Measurements from ENCODE around the gene TAF6. TPM values are rescaled to one million over a fixed set of nuclear protein-coding genes. Genes with fewer than 3 reads are reported as not detected.

Gene TAF6
- total RNA-seq, 1 experiment from 2014 or later = 65.5 TPM

DNA sequence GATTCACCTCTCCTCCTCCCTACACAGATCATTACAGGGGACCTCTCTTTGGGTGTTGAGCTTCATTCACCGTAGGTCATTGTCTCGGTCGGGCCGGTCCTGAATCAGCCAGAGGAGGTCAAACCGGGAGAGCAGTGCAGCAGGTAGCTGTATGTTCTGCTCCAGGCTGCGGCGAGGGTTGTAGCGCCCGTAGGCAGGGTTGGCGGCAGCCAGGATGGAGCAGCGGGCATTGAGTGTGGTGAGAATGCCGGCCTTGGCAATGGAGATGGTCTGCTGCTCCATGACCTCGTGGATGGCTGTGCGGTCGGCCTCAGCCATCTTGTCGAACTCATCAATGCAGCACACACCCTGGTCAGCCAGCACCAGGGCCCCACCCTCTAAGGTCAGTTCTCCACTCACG, 23.5 kb downstream of the TAF6 start:
- DNase-seq (ENCODE audit: low spot score) = no peak

DNA sequence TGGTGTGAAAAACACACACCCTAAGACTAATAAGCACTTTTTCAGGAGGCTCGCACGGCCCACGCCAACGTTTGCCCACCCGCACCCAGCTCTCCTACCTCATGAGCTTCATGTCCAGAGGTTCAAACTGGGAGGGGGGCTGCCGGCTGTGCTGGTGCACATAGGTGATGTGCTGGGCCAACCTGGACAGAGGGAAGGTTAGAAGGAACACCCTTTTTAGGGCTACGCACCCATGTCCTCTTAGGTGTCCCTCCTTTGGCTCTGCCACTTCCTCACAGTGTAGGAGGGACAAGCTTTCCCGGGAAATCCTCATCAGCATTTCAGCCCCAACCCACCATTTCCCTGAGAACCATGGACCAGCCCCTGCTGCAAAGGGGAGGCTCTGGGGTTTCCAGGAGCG, 23.9 kb downstream of the TAF6 start:
- no peak for DNase-seq (ENCODE audit: low spot score)

GRCh38 chr7:100093925-100094486, 25.2 kb downstream of the TAF6 start:
- no peak for DNase-seq (ENCODE audit: low spot score)

- no peak for DNase-seq (ENCODE audit: low spot score)
These were observed 25.7 kb downstream of the TAF6 start for GRCh38 chr7:100093498-100093897.

DNA sequence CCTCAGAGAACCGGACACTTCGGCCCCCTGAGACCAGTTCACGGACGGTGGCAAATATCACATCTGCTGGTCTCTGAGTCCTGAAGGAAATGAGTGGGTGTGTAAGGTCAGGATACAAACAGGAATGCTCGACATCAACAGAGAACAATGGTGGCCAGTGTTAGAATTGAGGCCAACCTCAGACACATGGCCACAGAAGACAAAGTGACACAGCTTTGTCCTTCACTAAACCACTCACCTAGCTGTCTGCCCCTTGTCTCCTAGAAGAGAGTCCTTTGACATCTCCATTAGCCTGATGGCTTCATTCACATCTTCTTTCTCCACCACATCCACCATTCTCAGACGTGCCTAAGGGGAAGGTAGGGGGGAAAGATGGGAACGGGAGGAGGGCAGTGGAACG, 26.1 kb downstream of the TAF6 start:
- no peak for DNase-seq (ENCODE audit: low spot score)

DNA sequence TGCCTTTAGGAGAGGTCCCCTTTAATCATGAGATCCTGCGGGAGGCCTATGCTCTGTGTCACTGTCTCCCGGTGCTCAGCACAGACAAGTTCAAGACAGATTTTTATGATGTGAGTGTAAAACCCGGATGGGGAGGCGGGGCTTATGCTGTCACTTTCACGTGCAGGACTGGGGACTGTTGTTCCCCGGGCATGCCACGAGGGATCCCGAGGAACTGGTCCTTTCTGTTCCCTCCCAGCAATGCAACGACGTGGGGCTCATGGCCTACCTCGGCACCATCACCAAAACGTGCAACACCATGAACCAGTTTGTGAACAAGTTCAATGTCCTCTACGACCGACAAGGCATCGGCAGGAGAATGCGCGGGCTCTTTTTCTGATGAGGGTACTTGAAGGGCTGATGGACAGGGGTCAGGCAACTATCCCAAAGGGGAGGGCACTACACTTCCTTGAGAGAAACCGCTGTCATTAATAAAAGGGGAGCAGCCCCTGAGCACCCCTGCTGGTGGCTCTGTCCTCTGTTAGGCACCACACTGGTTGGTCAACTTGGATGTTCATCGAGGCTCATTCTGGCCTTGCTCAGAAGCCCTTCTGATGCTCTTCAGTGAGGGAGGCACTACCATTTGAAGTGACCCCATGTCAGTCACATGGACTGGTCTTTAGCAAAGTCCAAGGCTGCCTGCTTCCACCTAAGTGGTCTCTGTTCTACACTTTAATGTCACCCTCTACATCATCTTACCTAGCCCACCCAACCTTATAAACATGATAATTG, 27.6 kb downstream of the TAF6 start:
- peak; percentile 52 for DNase-seq (ENCODE audit: low spot score)

GRCh38 chr7:100090527-100091410, 28.4 kb downstream of the TAF6 start:
- DNase-seq (ENCODE audit: low spot score) = no peak

GRCh38 chr7:100089458-100090196, 29.5 kb downstream of the TAF6 start:
- peak; percentile 35 for DNase-seq (ENCODE audit: low spot score)

GRCh38 chr7:100088621-100089457, 30.3 kb downstream of the TAF6 start, which contains the start of gene COPS6:
COPS6 (plus strand) TSS chr7:100088969; CDS start chr7:100088991, 22 bp downstream.
- DNase-seq (ENCODE audit: low spot score) = peak; percentile 78

DNA sequence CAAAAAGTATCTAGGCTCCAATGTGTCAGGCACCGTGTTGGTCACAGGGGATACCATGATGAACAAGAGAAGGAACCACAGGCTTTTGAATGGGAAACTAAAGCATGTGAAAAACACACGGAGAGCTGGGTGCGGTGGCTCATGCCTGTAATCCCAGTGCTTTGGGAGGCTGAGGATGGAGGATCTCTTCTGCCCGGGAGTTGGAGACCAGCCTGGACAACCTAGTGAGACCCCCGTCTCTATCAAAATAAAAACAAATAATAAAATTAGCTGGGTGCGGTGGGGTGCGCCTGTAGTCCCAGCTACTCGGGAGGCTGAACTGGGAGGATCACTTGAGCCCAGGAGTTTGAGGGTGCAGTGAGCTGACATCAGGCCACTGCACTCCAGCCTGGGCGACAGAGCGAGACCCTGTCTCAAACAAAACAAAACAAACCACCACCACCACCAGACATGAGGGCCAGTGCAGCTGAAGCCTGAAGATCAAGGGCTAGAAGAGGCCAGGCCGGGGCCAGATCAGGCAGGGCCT, 31.0 kb downstream of the TAF6 start:
- DNase-seq (ENCODE audit: low spot score) = no peak

DNA sequence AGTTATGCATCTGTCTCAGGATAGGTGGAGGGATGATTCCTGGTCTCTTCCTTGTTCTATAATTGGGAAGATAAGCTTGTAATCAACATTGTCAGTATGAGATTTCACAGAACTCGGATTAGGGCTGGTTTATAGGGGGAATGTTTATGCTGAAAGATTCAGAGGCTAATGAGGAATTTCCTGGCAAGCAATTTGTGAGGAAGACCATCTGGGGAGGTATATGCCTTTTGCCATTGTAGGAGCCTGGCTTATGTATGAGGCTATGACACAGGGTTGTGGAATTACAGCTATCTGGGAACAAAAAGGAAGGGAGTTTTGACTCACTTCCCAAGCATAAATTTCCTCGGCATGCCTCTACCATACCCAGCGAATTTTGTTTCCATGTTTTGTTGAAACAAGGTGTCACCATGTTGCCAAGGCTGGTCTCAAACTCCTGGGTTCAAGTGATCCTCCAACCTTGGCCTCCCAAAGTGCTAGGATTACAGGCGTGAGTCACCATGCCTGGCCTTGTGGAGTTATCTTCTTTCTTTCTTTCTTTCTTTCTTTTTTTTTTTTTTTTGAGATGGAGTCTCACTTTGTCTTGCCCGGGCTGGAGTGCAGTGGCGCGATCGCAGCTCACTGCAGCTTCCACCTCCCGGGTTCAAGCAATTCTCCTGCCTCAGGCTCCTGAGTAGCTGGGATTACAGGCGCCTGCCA, 32.0 kb downstream of the TAF6 start:
- DNase-seq (ENCODE audit: low spot score) = no peak

DNA sequence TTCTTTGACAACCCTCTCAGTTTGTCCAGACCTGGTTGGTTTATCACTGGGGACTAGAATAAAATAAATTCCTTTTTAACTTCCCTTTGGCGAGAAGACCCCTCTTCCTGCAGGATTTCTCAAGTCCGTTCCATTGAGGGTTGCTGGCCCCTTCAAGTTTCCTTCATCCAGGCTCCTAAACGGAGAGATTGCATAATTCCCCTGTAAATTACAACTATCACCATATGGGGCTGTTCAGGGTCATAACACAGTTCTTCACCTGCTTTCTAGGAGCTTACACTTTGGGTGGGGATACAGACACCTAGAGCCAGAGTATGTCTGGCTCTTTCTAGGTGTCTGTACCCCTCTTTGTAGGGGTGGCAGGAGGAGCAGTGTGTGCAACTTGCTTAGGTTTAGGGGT, 33.6 kb downstream of the TAF6 start:
- DNase-seq (ENCODE audit: low spot score) = no peak

DNA sequence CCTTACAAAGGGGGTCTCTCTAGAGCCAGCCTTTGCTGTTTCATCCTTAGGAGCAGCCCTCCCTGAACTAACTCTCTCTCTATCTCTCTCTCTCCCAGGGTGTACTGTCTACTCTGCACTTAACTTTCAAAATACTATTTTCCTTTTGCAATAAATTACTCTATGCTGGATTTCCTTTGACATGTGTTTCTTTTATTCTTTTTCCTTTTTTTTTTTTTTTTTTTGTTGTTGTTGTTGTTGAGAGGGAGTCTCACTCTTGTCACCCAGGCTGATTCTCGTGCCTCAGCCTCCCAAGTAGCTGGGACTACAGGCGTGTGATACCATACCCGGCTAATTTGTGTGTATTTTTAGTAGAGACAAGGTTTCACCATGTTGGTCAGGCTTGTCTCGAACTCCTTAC, 36.2 kb downstream of the TAF6 start:
- no peak for DNase-seq (ENCODE audit: low spot score)

GRCh38 chr7:100081535-100082102, 37.5 kb downstream of the TAF6 start, which contains the start of gene ZNF3:
ZNF3 (minus strand) TSS chr7:100081723; CDS start chr7:100077357, 4,366 bp downstream.
- DNase-seq (ENCODE audit: low spot score) = peak; percentile 100

DNA sequence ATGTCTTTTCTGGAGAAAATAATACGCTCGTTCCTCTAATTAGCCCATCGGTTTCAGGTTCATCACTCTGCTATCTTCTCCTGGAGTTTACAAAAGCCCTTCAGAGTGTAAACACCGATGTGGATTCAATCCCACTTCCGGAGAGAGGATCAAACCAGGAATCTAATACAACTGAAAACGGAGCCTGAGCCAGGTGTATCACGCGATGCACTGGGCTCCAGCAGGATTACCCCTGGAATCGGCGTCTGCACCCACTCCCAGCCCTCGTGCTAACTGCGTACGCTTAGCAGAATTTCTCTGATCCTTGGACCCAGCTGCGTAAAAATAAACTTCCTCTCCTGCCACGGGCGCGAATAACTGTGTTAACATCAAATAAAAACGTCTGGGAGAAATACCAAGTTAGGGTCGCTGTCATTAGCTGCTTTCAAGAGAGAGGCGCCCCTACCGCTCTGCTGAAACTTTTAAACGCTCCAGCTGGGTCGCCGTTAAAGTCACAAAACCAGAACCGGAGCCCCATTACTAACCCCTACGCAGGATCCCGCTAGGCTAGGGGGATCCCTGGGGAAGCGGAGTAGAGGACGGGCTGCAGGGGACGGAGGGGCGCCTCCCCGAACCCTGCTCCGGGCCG, 38.1 kb downstream of the TAF6 start:
- peak; percentile 46 for DNase-seq (ENCODE audit: low spot score)

- DNase-seq (ENCODE audit: low spot score) = no peak
These were observed 40.1 kb downstream of the TAF6 start for GRCh38 chr7:100079024-100079560.

GRCh38 chr7:100077205-100077604, 42.0 kb downstream of the TAF6 start:
- DNase-seq (ENCODE audit: low spot score) = no peak

DNA sequence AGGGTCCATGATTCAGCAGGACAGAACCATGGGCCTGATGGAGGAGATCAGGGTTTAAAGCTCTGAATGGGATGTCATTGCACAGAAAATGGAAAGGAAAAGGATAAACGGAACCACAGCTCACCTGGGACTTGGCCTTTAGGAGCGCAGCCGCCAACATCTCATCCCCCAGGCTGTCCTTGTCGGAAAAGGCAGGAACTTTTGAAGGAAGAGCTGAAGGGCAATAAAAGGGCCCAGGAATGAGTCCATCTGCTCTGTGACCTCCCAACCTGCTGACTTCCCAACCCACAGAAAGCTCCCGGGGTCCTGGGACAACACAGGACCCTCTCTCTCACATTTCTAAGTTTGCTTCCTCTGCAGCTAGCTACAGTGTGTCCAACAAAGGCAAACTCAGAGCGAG, 43.7 kb downstream of the TAF6 start:
- no peak for DNase-seq (ENCODE audit: low spot score)

GRCh38 chr7:100074841-100075240, 44.3 kb downstream of the TAF6 start:
- no peak for DNase-seq (ENCODE audit: low spot score)
